Measurements from ENCODE around the gene DOCK7. TPM values are rescaled to one million over a fixed set of nuclear protein-coding genes. Genes with fewer than 3 reads are reported as not detected.

Gene DOCK7
- polyA plus RNA-seq, 3 donors, result 2.9 to 3.7 (median 3.5) TPM

DNA sequence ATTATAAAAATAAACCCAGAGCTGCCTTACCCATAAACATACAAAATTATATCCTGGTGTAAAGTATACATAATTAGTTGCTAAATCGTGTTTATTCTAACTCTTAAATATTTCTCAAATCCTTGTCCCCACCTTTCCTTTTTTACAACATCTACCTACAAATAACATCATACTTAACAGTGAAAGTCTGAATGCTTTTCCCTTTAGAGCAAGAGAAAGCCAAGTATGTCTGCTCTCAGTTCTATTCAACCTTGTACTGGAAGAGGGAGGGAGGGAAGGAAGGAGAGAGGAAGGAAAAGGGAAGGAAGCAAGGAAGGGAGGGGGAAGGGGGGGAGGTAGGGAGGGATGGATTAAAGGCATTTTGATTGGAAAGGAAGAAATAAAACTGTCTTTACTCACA, 14.6 kb downstream of the DOCK7 start:
- Histone ChIP-seq H3K36me3 (replicated peaks in 1 of 2; ENCODE audit: control insufficient read depth in 1 of 2, insufficient read depth in 2 of 2, low read length in 2 of 2) (no peaks in the 10 kb centered on the region), H3K4me3 (replicated peaks in 1 of 3; ENCODE audit: low read depth in 2 of 3, low read length in 3 of 3) (no peak overlapping the region), H3K4me1 (ENCODE audit: control insufficient read depth in 1 of 2, insufficient read depth in 2 of 2, low read length in 2 of 2) (peaks cover 4 to 10% of the 10 kb centered on the region in 2 donors), H3K4me2 (replicated peaks; ENCODE audit: extremely low read depth, low read length, poor library complexity, severe bottlenecking) (no peak overlapping the region), H3K9ac (ENCODE audit: insufficient read depth, low read length, poor library complexity, severe bottlenecking) (no peak overlapping the region), H3K27ac (ENCODE audit: low read depth in 1 of 2, low read length in 2 of 2) (no peak overlapping the region), H3K27me3 (ENCODE audit: control insufficient read depth in 2 of 2, insufficient read depth in 2 of 2, low read length in 2 of 2) (no peaks in the 10 kb centered on the region), H3K9me3 (replicated peaks in 1 of 2; ENCODE audit: control insufficient read depth in 1 of 2, insufficient read depth in 1 of 2, low read length in 2 of 2) (no peaks in the 10 kb centered on the region), H4K20me1 (ENCODE audit: insufficient read depth, low read length) (no peaks in the 10 kb centered on the region), H2AFZ (ENCODE audit: insufficient read depth, low read depth, low read length, poor library complexity, severe bottlenecking) (no peak overlapping the region), H3K79me2 (ENCODE audit: insufficient read depth, low read length) (peaks cover 3% of the 10 kb centered on the region)
- H3K27me3 Mint-ChIP-seq (ENCODE audit: low read depth in 3 of 3), result no peaks in the 10 kb centered on the region
- H3K27ac Mint-ChIP-seq, result peak overlapping the region in 1 of 7 donors; percentile 11
- peaks cover 0 to 4% (median 3%) of the 10 kb centered on the region in 7 donors for H3K9me3 Mint-ChIP-seq
- peaks cover 2 to 4% of the 10 kb centered on the region in 2 donors for H3K36me3 Mint-ChIP-seq
- no peak overlapping the region for H3K4me3 Mint-ChIP-seq
- DNase-seq, result no peak
- H3K4me1 Mint-ChIP-seq, result peaks cover 12% of the 10 kb centered on the region
- no CpG with 5 or more reads among the region's 1 CpG for WGBS (ENCODE audit: insufficient coverage)
- TF ChIP-seq, protein P1, sequence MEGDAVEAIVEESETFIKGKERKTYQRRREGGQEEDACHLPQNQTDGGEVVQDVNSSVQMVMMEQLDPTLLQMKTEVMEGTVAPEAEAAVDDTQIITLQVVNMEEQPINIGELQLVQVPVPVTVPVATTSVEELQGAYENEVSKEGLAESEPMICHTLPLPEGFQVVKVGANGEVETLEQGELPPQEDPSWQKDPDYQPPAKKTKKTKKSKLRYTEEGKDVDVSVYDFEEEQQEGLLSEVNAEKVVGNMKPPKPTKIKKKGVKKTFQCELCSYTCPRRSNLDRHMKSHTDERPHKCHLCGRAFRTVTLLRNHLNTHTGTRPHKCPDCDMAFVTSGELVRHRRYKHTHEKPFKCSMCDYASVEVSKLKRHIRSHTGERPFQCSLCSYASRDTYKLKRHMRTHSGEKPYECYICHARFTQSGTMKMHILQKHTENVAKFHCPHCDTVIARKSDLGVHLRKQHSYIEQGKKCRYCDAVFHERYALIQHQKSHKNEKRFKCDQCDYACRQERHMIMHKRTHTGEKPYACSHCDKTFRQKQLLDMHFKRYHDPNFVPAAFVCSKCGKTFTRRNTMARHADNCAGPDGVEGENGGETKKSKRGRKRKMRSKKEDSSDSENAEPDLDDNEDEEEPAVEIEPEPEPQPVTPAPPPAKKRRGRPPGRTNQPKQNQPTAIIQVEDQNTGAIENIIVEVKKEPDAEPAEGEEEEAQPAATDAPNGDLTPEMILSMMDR (IDR thresholded peaks at IDR 0.05), result no peak
- intact Hi-C loops (cut with micrococcal nuclease), result no loop called here

GRCh38 chr1:62672029-62672428, 16.2 kb downstream of the DOCK7 start:
- Mint-ChIP-seq H3K27me3 (ENCODE audit: low read depth in 3 of 3) (peaks cover 0 to 1% (median 0%) of the 10 kb centered on the region in 3 donors), H3K4me3 (no peak overlapping the region), H3K36me3 (peaks cover 2 to 4% of the 10 kb centered on the region in 2 donors), H3K27ac (no peak overlapping the region), H3K4me1 (peaks cover 9% of the 10 kb centered on the region), H3K9me3 (peaks cover 0 to 4% (median 2%) of the 10 kb centered on the region in 7 donors)
- peaks cover 4% of the 10 kb centered on the region for H3K79me2 ChIP-seq (ENCODE audit: insufficient read depth, low read length)
- TF ChIP-seq, protein P1 (IDR thresholded peaks at IDR 0.05), result no peak
- no peaks in the 10 kb centered on the region for H3K9me3 ChIP-seq (replicated peaks in 1 of 2; ENCODE audit: control insufficient read depth in 1 of 2, insufficient read depth in 1 of 2, low read length in 2 of 2)
- no peaks in the 10 kb centered on the region for H4K20me1 ChIP-seq (ENCODE audit: insufficient read depth, low read length)
- H2AFZ ChIP-seq (ENCODE audit: insufficient read depth, low read depth, low read length, poor library complexity, severe bottlenecking), result no peak overlapping the region
- no peak overlapping the region for H3K9ac ChIP-seq (ENCODE audit: insufficient read depth, low read length, poor library complexity, severe bottlenecking)
- H3K27me3 ChIP-seq (ENCODE audit: control insufficient read depth in 2 of 2, insufficient read depth in 2 of 2, low read length in 2 of 2), result no peaks in the 10 kb centered on the region
- no CpG with 5 or more reads among the region's 1 CpG for WGBS (ENCODE audit: insufficient coverage)
- peaks cover 4 to 8% of the 10 kb centered on the region in 2 donors for H3K4me1 ChIP-seq (ENCODE audit: control insufficient read depth in 1 of 2, insufficient read depth in 2 of 2, low read length in 2 of 2)
- no peak for DNase-seq
- no peak overlapping the region for H3K4me3 ChIP-seq (replicated peaks in 1 of 3; ENCODE audit: low read depth in 2 of 3, low read length in 3 of 3)
- H3K4me2 ChIP-seq (replicated peaks; ENCODE audit: extremely low read depth, low read length, poor library complexity, severe bottlenecking), result no peak overlapping the region
- no peak overlapping the region for H3K27ac ChIP-seq (ENCODE audit: low read depth in 1 of 2, low read length in 2 of 2)
- intact Hi-C loops (cut with micrococcal nuclease), result no loop called here
- no peaks in the 10 kb centered on the region for H3K36me3 ChIP-seq (replicated peaks in 1 of 2; ENCODE audit: control insufficient read depth in 1 of 2, insufficient read depth in 2 of 2, low read length in 2 of 2)

Data from CD14-positive monocyte (primary cell).